ENCODE measurements around the gene BEND7.

DNA sequence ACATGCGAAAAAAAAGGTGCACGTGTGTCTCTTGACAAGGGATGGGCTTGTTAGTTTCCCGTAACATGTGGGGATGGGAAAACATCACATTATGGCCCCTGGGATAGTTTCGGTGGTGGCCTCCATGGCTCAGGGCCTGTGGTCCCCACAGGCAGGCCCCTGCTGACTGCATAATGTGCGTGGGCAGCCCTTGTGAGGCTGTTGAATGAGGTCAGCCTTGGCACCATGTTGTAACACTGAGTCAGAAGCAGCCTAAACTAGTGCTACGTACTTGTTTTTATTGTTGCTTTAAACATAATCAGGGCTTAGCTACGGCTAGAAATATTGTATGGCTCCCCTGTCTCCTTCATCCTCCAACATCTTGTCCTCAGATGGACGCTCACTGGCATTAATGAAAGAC, 80.6 kb downstream of the BEND7 start:
- TF ChIP-seq POLR2A (IDR thresholded peaks at IDR 0.05) (no peak), CTCF (IDR thresholded peaks at IDR 0.05) (no peak)
